Adrenal gland (tissue), 12 donors: ENCODE measurements around the gene CYYR1. TPM values are rescaled to one million over a fixed set of nuclear protein-coding genes. Genes with fewer than 3 reads are reported as not detected.

Experiments used
- DNase-seq, 7 donors: peaks; one replicate each; pipeline ENCODE4 v3.0.0-alpha.2; 2019 to 2020
- H3K27ac ChIP-seq, 5 donors: fragments of 200-600 bp; sonication (generic) in 4 of 5; 1 replicate in 3 of 5; 2 replicates in 2 of 5; pipeline versions ENCODE4 v1.5.1 to v1.8.0; 2016 to 2020; ENCODE audit warnings: mild to moderate bottlenecking in 1 of 5
- H3K27me3 ChIP-seq: fragments of 200-600 bp; 2 replicates; pipeline ENCODE4 v1.8.0; 2021
- H3K36me3 ChIP-seq, 2 donors: fragments of 200-600 bp; replicated peaks in 1 of 2; 1 replicate in 1 of 2; 2 replicates in 1 of 2; pipeline versions ENCODE4 v1.5.1 to v1.8.0; 2018 to 2022
- H3K4me1 ChIP-seq, 2 donors: fragments of 200-600 bp; replicated peaks in 1 of 2; 1 replicate in 1 of 2; 2 replicates in 1 of 2; pipeline versions ENCODE4 v1.5.1 to v1.8.0; 2018 to 2021
- H3K4me3 ChIP-seq, 4 donors: fragments of 200-600 bp; sonication (generic) in 3 of 4; one replicate each; pipeline ENCODE4 v1.5.1; 2016 to 2018
- H3K9me3 ChIP-seq, 3 donors: fragments of 200-600 bp; sonication (generic) in 1 of 3; replicated peaks in 1 of 3; 1 replicate in 2 of 3; 2 replicates in 1 of 3; pipeline versions ENCODE4 v1.5.1 to v1.8.0; 2016 to 2021
- CTCF ChIP-seq, 6 experiments: fragments of 450-650 bp in 4 of 6; fragments of 200-600 bp in 2 of 6; sonication (generic) in 1 of 6; IDR thresholded peaks; 1 replicate in 5 of 6; 2 replicates in 1 of 6; pipeline versions ENCODE4 v1.5.1 to v1.8.0; 2016 to 2021; ENCODE audit warnings: antibody characterized with exemption in 6 of 6, mild to moderate bottlenecking in 2 of 6, moderate library complexity in 1 of 6
- POLR2A ChIP-seq, 2 donors: fragments of 450-650 bp; IDR thresholded peaks; one replicate each; pipeline ENCODE4 v1.6.1; 2017; ENCODE audit warnings: antibody characterized with exemption in 2 of 2, mild to moderate bottlenecking in 2 of 2, moderate library complexity in 1 of 2
- WGBS, 4 donors: extraction: QIAGEN DNeasy Blood & Tissue Kit in 2 of 4; methylation state at CpG; one replicate each; pipeline versions ENCODE4 v1.1.5 to v1.1.7; 2013 to 2017; 5-methylcytosine and 5-hydroxymethylcytosine counted together
- intact Hi-C, 2 donors: fragments of 100-400 bp; cut with DNase I; formaldehyde crosslinking; loops; one replicate each; pipeline versions ENCODE4 v1.14.1 to v1.15.0; 2022 to 2023
- polyA plus RNA-seq, 3 donors: library from polyadenylated mRNA; stranded (reverse); fragments of 200-250 nt in 2 of 3; fragments of 350-450 nt in 1 of 3; fragmentation: Illumina TruSeq in 1 of 3; extraction: RNeasy Lipid Tissue Mini Kit (QIAGEN cat#74804) in 1 of 3; gene quantifications; one replicate each; pipeline ENCODE4 v1.2.3, GENCODE V29; 2013 to 2014
- total RNA-seq, 9 donors: library from RNA; depleted of rRNA in 4 of 9; stranded (reverse); fragments of >200 nt in 4 of 9; fragments of 120-200 nt in 1 of 9; fragmentation: NEBNext Ultra II Directional in 1 of 9; extraction: Animal tissue kit (Norgen Biotek cat#: 25700) in 1 of 9; gene quantifications; one replicate each; pipeline versions ENCODE4 v1.1.0 to v1.2.4, GENCODE V29; 2013 to 2023
- donor health status: healthy with polysubstance abuse.
- donor health status: Bipolar disorder and iron deficiency.
- donor health status: DM: yes; HTN: yes; CAD: no.
- donor health status: DM: no; HTN: no; CAD: no.
- donor health status: DM: no; HTN: no; CAD: no.
- donor health status: DM: yes; HTN: yes; CAD: no.

Gene CYYR1
- total and polyA plus RNA-seq, 12 donors, result 30.4 to 114 (median 59.7) TPM

DNA sequence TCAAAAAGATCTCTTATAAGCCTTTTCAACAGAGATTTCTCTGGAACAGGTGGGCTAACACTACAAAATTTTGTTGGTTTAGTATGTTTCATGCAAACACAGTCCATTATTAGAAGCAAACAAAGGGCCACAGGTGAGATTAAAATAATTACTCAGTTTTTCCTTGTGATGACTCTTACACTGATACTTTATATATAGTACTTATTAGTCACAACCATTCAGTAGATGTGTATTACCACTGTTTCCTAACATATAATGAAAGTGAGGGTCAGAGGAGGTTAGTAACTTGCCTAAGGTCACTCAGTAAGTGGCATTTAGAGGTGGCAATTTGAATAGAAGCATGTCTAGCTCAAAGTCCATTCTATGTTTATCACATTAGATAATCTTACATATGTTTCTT lies 44.2 kb downstream of the CYYR1 start:
- no peaks in the 10 kb centered on the region for H3K36me3 ChIP-seq
- H3K9me3 ChIP-seq, result no peaks in the 10 kb centered on the region
- no peak overlapping the region for H3K27ac ChIP-seq
- no peak overlapping the region for H3K4me3 ChIP-seq
- H3K27me3 ChIP-seq, result no peaks in the 10 kb centered on the region
- DNase-seq, result no peak
- intact Hi-C loops, result no loop called here
- no peak for TF ChIP-seq POLR2A (IDR thresholded peaks at IDR 0.05)
- no peak for TF ChIP-seq CTCF (IDR thresholded peaks at IDR 0.05)
- peaks cover 0 to 5% of the 10 kb centered on the region in 2 donors for H3K4me1 ChIP-seq

GRCh38 chr21:26522704-26523103 lies 50.4 kb downstream of the CYYR1 start:
- no peaks in the 10 kb centered on the region for H3K27me3 ChIP-seq
- intact Hi-C loops, result no loop called here
- no peaks in the 10 kb centered on the region for H3K36me3 ChIP-seq
- no peaks in the 10 kb centered on the region for H3K9me3 ChIP-seq
- H3K4me3 ChIP-seq, result no peak overlapping the region
- H3K27ac ChIP-seq, result no peak overlapping the region
- H3K4me1 ChIP-seq, result no peaks in the 10 kb centered on the region
- 60 to 67% (median 65%) methylated on average over 7 of the region's 7 CpGs for WGBS, 4 donors
- DNase-seq, result no peak
- TF ChIP-seq CTCF (IDR thresholded peaks at IDR 0.05) (no peak), POLR2A (IDR thresholded peaks at IDR 0.05) (no peak)

DNA sequence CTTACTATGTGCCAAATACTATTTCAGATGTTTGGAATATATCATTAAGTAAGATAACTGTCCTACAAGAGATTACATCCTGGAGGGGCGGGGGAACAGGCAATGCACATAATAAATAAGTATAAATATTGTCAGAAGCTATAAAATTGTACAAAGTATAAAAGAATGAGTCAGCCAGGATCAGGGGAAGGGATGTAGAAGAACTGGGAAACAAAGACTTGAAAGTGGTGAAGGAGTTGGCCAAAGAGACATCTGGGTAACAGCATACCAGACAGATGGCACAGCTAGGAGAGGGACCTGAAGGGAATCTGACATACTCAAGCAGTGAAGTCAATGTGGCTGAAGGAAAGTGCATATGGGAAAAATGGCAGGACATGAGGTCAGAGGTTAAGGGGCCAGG lies 53.9 kb downstream of the CYYR1 start:
- intact Hi-C loops, result no loop called here
- 92 to 98% (median 95%) methylated on average over 1 of the region's 1 CpG for WGBS, 4 donors
- DNase-seq, result no peak
- no peaks in the 10 kb centered on the region for H3K9me3 ChIP-seq
- no peak overlapping the region for H3K4me3 ChIP-seq
- no peak overlapping the region for H3K27ac ChIP-seq
- H3K4me1 ChIP-seq, result no peaks in the 10 kb centered on the region
- H3K27me3 ChIP-seq, result no peaks in the 10 kb centered on the region
- H3K36me3 ChIP-seq, result no peaks in the 10 kb centered on the region
- no peak for TF ChIP-seq CTCF (IDR thresholded peaks at IDR 0.05)
- no peak for TF ChIP-seq POLR2A (IDR thresholded peaks at IDR 0.05)

- Histone ChIP-seq H3K4me3 (no peak overlapping the region), H3K36me3 (no peaks in the 10 kb centered on the region), H3K4me1 (peaks cover 0 to 3% of the 10 kb centered on the region in 2 donors), H3K27ac (no peak overlapping the region), H3K27me3 (no peaks in the 10 kb centered on the region), H3K9me3 (no peaks in the 10 kb centered on the region)
- TF ChIP-seq CTCF (IDR thresholded peaks at IDR 0.05) (no peak), POLR2A (IDR thresholded peaks at IDR 0.05) (no peak)
- intact Hi-C loops, result no loop called here
- DNase-seq, result peak in 5 of 7 donors; percentile 27 to 55 (median 40)
- WGBS, 4 donors, result 47 to 59% (median 57%) methylated on average over 3 of the region's 3 CpGs
These were observed 57.8 kb downstream of the CYYR1 start for GRCh38 chr21:26515257-26515656.
